Activated CD8-positive, alpha-beta memory T cell treated with anti-CD3 and anti-CD28 coated beads for 36 hours (primary cell): ENCODE results near the gene TEX35. TPM values are rescaled to one million over a fixed set of nuclear protein-coding genes. Genes with fewer than 3 reads are reported as not detected.

ENCODE experiments used
- CTCF ChIA-PET: fragments of 350-600 bp; sonication (Branson Sonifier 250); formaldehyde crosslinking; loops from one replicate; lab custom pipeline; 2021; ENCODE audit warnings: antibody characterized with exemption; lab: Charles Lee
- POLR2A ChIA-PET: fragments of 350-600 bp; sonication (Branson Sonifier 250); formaldehyde crosslinking; loops from one replicate; lab custom pipeline; 2021; ENCODE audit warnings: antibody characterized with exemption; lab: Charles Lee
- total RNA-seq, 2 experiments: library from RNA; stranded (reverse); gene quantifications; one replicate each; pipeline ENCODE4 v1.2.3, GENCODE V29; 2021

Gene TEX35
- total RNA-seq, 2 experiments from 2014 or later, result not detected

GRCh38 chr1:178560871-178561376 is 48.0 kb downstream of the TEX35 start:
- CTCF ChIA-PET, result no interaction called here

GRCh38 chr1:178563099-178563820 is 50.4 kb downstream of the TEX35 start:
- ChIA-PET POLR2A (no interaction called here), CTCF (no interaction called here)

More at GRCh38 chr1:178560871-178561376, 48.0 kb downstream of the TEX35 start:
- POLR2A ChIA-PET, result no interaction called here

GRCh38 chr1:178564086-178564782 is 51.3 kb downstream of the TEX35 start:
- POLR2A ChIA-PET, result no interaction called here
- CTCF ChIA-PET, result no interaction called here

GRCh38 chr1:178564783-178565180 is 51.9 kb downstream of the TEX35 start:
- CTCF ChIA-PET, result no interaction called here
- POLR2A ChIA-PET, result no interaction called here

- ChIA-PET POLR2A (interaction anchor here (0.5 kb wide), 1 partner anchor 108 kb away, joined by 4 read pairs; no protein-coding TSS in a partner anchor), CTCF (interaction anchor here (0.7 kb wide), 1 partner anchor 724 kb away, joined by 3 read pairs; no protein-coding TSS in a partner anchor)
Observed at GRCh38 chr1:178565586-178565985, 52.7 kb downstream of the TEX35 start.

- ChIA-PET CTCF (no interaction called here), POLR2A (interaction anchor here (0.5 kb wide), 1 partner anchor 107 kb away, joined by 4 read pairs; no protein-coding TSS in a partner anchor)
Observed at GRCh38 chr1:178566187-178566586, 53.3 kb downstream of the TEX35 start.

GRCh38 chr1:178571807-178572206 is 58.9 kb downstream of the TEX35 start:
- ChIA-PET CTCF (no interaction called here), POLR2A (no interaction called here)

Other genes with a start within 250 kb of the TEX35 start
- not detected for gene CLEC20A, start 16.1 kb upstream of the TEX35 start, total RNA-seq
- 1 to 10 TPM; 1.3 to 1.9 TPM for gene RALGPS2, start 212.1 kb downstream of the TEX35 start, total RNA-seq